Prostate gland (tissue), 2 donors: ENCODE measurements around the gene MYO5B. TPM values are rescaled to one million over a fixed set of nuclear protein-coding genes. Genes with fewer than 3 reads are reported as not detected.

ENCODE experiments used
- DNase-seq: peaks from one replicate; pipeline ENCODE4 v3.0.0-alpha.2; 2019; ENCODE audit warnings: low spot score
- H3K27ac ChIP-seq, 2 donors: fragments of 200-600 bp; sonication (generic); 2 replicates each; pipeline ENCODE4 v1.5.1; 2017 to 2019
- H3K27me3 ChIP-seq: fragments of 200-600 bp; sonication (generic); replicated peaks from 2 replicates; pipeline ENCODE4 v1.5.1; 2019; ENCODE audit not compliant: insufficient read depth
- H3K36me3 ChIP-seq, 2 donors: fragments of 200-600 bp; sonication (generic); 1 replicate in 1 of 2; 2 replicates in 1 of 2; pipeline versions ENCODE4 v1.5.1 to v1.8.1; 2017 to 2019
- H3K4me1 ChIP-seq: fragments of 200-600 bp; sonication (generic); replicated peaks from 2 replicates; pipeline ENCODE4 v1.5.1; 2019
- H3K4me3 ChIP-seq, 2 donors: fragments of 200-600 bp; sonication (generic); 2 replicates each; pipeline ENCODE4 v1.5.1; 2017 to 2019
- H3K9me3 ChIP-seq: fragments of 200-600 bp; sonication (generic); 2 replicates; pipeline ENCODE4 v1.5.1; 2017
- CTCF ChIP-seq, 4 experiments: fragments of 200-600 bp in 2 of 4; fragments of 450-650 bp in 2 of 4; sonication (generic) in 2 of 4; IDR thresholded peaks; 1 replicate in 3 of 4; 2 replicates in 1 of 4; pipeline ENCODE4 v1.5.1; 2016 to 2019; ENCODE audit warnings: antibody characterized with exemption in 4 of 4, mild to moderate bottlenecking in 2 of 4, moderate library complexity in 2 of 4
- POLR2A ChIP-seq: fragments of 450-650 bp; IDR thresholded peaks from one replicate; pipeline ENCODE4 v1.6.1; 2016; ENCODE audit warnings: antibody characterized with exemption, mild to moderate bottlenecking
- POLR2AphosphoS5 ChIP-seq: sonication (generic); formaldehyde crosslinking; IDR thresholded peaks from one replicate; pipeline ENCODE4 v1.6.1; 2017; ENCODE audit warnings: antibody characterized with exemption
- WGBS: methylation state at CpG from one replicate; pipeline ENCODE4 v1.1.5; 2018; 5-methylcytosine and 5-hydroxymethylcytosine counted together
- intact Hi-C: fragments of 100-400 bp; cut with DNase I; formaldehyde crosslinking; loops from one replicate; pipeline ENCODE4 v1.14.2; 2022
- total RNA-seq, 2 donors: library from RNA; depleted of rRNA; stranded (reverse); fragments of >200 nt; gene quantifications; one replicate each; pipeline ENCODE4 v1.1.0, GENCODE V29; 2016

MYO5B gene
- total RNA-seq, 2 donors from 2014 or later: 28.5 to 31.1 TPM

- Histone ChIP-seq H3K9me3 (no peaks in the 10 kb centered on the region), H3K27ac (no peak overlapping the region), H3K4me1 (no peaks in the 10 kb centered on the region), H3K36me3 (no peaks in the 10 kb centered on the region), H3K4me3 (no peak overlapping the region), H3K27me3 (no peaks in the 10 kb centered on the region)
- intact Hi-C loops: no loop called here
- no peak for TF ChIP-seq POLR2A
- TF ChIP-seq CTCF (IDR thresholded peaks at IDR 0.05): peak in 3 of 4 experiments; percentile 11 to 22 (median 19)
- no peak for DNase-seq
- 64% methylated on average over 7 of the region's 7 CpGs for WGBS
Observed at GRCh38 chr18:50218432-50219197, 23.7 kb upstream of the MYO5B start.

- no peaks in the 10 kb centered on the region for H3K4me1 ChIP-seq
- no peaks in the 10 kb centered on the region for H3K36me3 ChIP-seq
- no peaks in the 10 kb centered on the region for H3K9me3 ChIP-seq
- H3K4me3 ChIP-seq: no peak overlapping the region
- H3K27ac ChIP-seq: no peak overlapping the region
- intact Hi-C loops: no loop called here
- 69% methylated on average over 4 of the region's 4 CpGs for whole genome bisulfite sequencing
- no peaks in the 10 kb centered on the region for H3K27me3 ChIP-seq
- no peak for DNase-seq
- TF ChIP-seq POLR2AphosphoS5: no peak
- no peak for TF ChIP-seq POLR2A
- no peak for TF ChIP-seq CTCF (IDR thresholded peaks at IDR 0.05)
Observed at GRCh38 chr18:50209311-50209710, 14.4 kb upstream of the MYO5B start.

GRCh38 chr18:50207722-50208121 is 12.8 kb upstream of the MYO5B start:
- no peaks in the 10 kb centered on the region for H3K36me3 ChIP-seq
- TF ChIP-seq POLR2AphosphoS5: no peak
- no peak for TF ChIP-seq POLR2A
- no peak for TF ChIP-seq CTCF (IDR thresholded peaks at IDR 0.05)
- WGBS: 49% methylated on average over 1 of the region's 1 CpG
- H3K4me3 ChIP-seq: no peak overlapping the region
- no peak for DNase-seq
- intact Hi-C loops: no loop called here
- H3K9me3 ChIP-seq: no peaks in the 10 kb centered on the region
- H3K27ac ChIP-seq: no peak overlapping the region
- no peaks in the 10 kb centered on the region for H3K4me1 ChIP-seq
- H3K27me3 ChIP-seq: no peaks in the 10 kb centered on the region

GRCh38 chr18:50203801-50204604 is 9.1 kb upstream of the MYO5B start:
- 22% methylated on average over 24 of the region's 24 CpGs for WGBS
- peak; percentile 55 for DNase-seq
- Histone ChIP-seq H3K27ac (no peak overlapping the region), H3K36me3 (no peaks in the 10 kb centered on the region), H3K4me3 (no peak overlapping the region), H3K9me3 (no peaks in the 10 kb centered on the region), H3K4me1 (no peaks in the 10 kb centered on the region), H3K27me3 (no peaks in the 10 kb centered on the region)
- no peak for TF ChIP-seq POLR2A
- peak; percentile 26 to 62 (median 55) for TF ChIP-seq CTCF (IDR thresholded peaks at IDR 0.05)
- intact Hi-C loops: no loop called here
